ENCODE results near the gene SENP6.

Gene SENP6

GRCh38 chr6:75748743-75749538 lies 147.3 kb downstream of the SENP6 start, which contains the start of gene MYO6:
Gene MYO6, plus strand, starts transcription at chr6:75749239. Its CDS starts 68,309 bp downstream, at chr6:75817548.
- peak; percentile 75 for DNase-seq

GRCh38 chr6:75751443-75751842 lies 149.8 kb downstream of the SENP6 start:
- no peak for DNase-seq

GRCh38 chr6:75752365-75752764 lies 150.7 kb downstream of the SENP6 start:
- DNase-seq, result no peak

- no peak for DNase-seq
Observed at GRCh38 chr6:75755704-75756103, 154.0 kb downstream of the SENP6 start.

- no peak for DNase-seq
Observed at GRCh38 chr6:75757295-75757694, 155.6 kb downstream of the SENP6 start.

GRCh38 chr6:75758061-75758460 lies 156.4 kb downstream of the SENP6 start:
- DNase-seq, result no peak

GRCh38 chr6:75759207-75759606 lies 157.5 kb downstream of the SENP6 start:
- DNase-seq, result no peak

- no peak for DNase-seq
Observed at GRCh38 chr6:75760320-75760719, 158.6 kb downstream of the SENP6 start.

GRCh38 chr6:75761489-75761888 lies 159.8 kb downstream of the SENP6 start:
- no peak for DNase-seq

GRCh38 chr6:75762063-75762462 lies 160.4 kb downstream of the SENP6 start:
- DNase-seq, result no peak

GRCh38 chr6:75766387-75766786 lies 164.7 kb downstream of the SENP6 start:
- DNase-seq, result no peak
